DND-41 (cell line): ENCODE data around the gene GHDC.
"Not testable (repeated sequence)": the region's sequence is repeated elsewhere in the genome, so short reads cannot be mapped to it uniquely, and the experiment has no call there.

Experiments used
- ATAC-seq: fragments of 200-7000 bp; cut with Tn5 transposase; 3 replicates; pipeline ENCODE4 v1.9.1; 2021; ENCODE audit warnings: low read depth; ENCODE audit not compliant: insufficient read depth
- DNase-seq: peaks from one replicate; pipeline ENCODE4 v3.0.0-alpha.2; 2020
- H2AFZ ChIP-seq: 2 replicates; pipeline ENCODE4 v1.6.0; 2012; ENCODE audit warnings: low read depth, low read length
- H3K27ac ChIP-seq: 2 replicates; pipeline ENCODE4 v1.5.1; 2012; ENCODE audit warnings: low read length, inconsistent platforms
- H3K27me3 ChIP-seq: fragments of 200-600 bp; sonication (generic); 2 replicates; pipeline ENCODE4 v1.6.0; 2012; ENCODE audit warnings: low read length, mild to moderate bottlenecking, inconsistent platforms; ENCODE audit not compliant: insufficient read depth, poor library complexity
- H3K36me3 ChIP-seq: 2 replicates; pipeline ENCODE4 v1.5.1; 2012; ENCODE audit warnings: low read length, inconsistent platforms; ENCODE audit not compliant: insufficient read depth
- H3K4me1 ChIP-seq: 2 replicates; pipeline ENCODE4 v1.5.1; 2012; ENCODE audit warnings: mild to moderate bottlenecking, low read length; ENCODE audit not compliant: insufficient read depth
- H3K4me2 ChIP-seq: 2 replicates; pipeline ENCODE4 v1.6.0; 2012; ENCODE audit warnings: mild to moderate bottlenecking, moderate library complexity, low read length, inconsistent platforms; ENCODE audit not compliant: insufficient read depth
- H3K4me3 ChIP-seq, 2 experiments: fragments of 200-600 bp in 1 of 2; shearing (Covaris generic) in 1 of 2; 2 replicates each; pipeline ENCODE4 v1.5.1; 2012 to 2016; ENCODE audit warnings: inconsistent platforms in 2 of 2, low read length in 2 of 2, mild to moderate bottlenecking in 2 of 2, low read depth in 1 of 2, moderate library complexity in 1 of 2
- H3K79me2 ChIP-seq: 2 replicates; pipeline ENCODE4 v1.6.0; 2012; ENCODE audit warnings: low read length, inconsistent platforms; ENCODE audit not compliant: insufficient read depth
- H3K9ac ChIP-seq: 2 replicates; pipeline ENCODE4 v1.6.0; 2012; ENCODE audit warnings: low read depth, mild to moderate bottlenecking, inconsistent platforms, low read length, moderate library complexity
- H3K9me3 ChIP-seq: 2 replicates; pipeline ENCODE4 v1.5.1; 2012; ENCODE audit warnings: low read length, moderate library complexity, mild to moderate bottlenecking, inconsistent platforms; ENCODE audit not compliant: insufficient read depth, severe bottlenecking
- H4K20me1 ChIP-seq: 2 replicates; pipeline ENCODE4 v1.6.0; 2012; ENCODE audit warnings: low read length; ENCODE audit not compliant: insufficient read depth
- EZH2 ChIP-seq: IDR thresholded peaks from 3 replicates; pipeline ENCODE4 v1.6.1; 2012; ENCODE audit warnings: borderline replicate concordance, low read depth, mild to moderate bottlenecking, moderate library complexity, low read length, inconsistent platforms; ENCODE audit not compliant: severe bottlenecking
- TF ChIP-seq, protein P1 (sequence below): IDR thresholded peaks from 2 replicates; pipeline ENCODE4 v1.5.1; 2012; ENCODE audit warnings: borderline replicate concordance, low read length, moderate library complexity, mild to moderate bottlenecking; ENCODE audit not compliant: poor library complexity, severe bottlenecking; ENCODE audit errors: extremely low read depth

GHDC gene

DNA sequence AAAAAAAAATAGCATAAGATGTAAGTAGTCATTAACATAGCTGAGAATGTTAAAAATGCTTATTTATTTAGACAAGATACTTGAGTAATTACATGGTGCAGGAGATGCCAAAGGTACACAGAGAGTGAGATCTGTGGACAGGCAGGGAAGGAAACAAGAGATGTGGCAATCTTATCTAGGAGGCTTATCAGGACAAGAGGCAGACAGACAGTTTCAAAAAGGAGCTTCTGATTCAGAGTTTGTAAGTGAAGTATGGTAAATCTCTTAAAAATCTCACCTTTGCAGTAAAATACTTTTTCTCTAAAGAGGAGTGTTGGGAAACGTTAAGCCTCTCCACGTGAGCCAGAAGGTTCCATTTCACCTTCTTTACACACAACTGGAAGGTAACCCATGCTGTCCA lies 19.9 kb upstream of the GHDC start:
- ATAC-seq (no peak), DNase-seq (no peak)
- H3K4me2 ChIP-seq: no peak overlapping the region
- H3K79me2 ChIP-seq: no peaks in the 10 kb centered on the region
- no peaks in the 10 kb centered on the region for H4K20me1 ChIP-seq
- no peaks in the 10 kb centered on the region for H3K27me3 ChIP-seq
- H3K9me3 ChIP-seq: no peaks in the 10 kb centered on the region
- H3K4me1 ChIP-seq: no peaks in the 10 kb centered on the region
- no peak overlapping the region for H3K27ac ChIP-seq
- no peak overlapping the region for H3K4me3 ChIP-seq
- TF ChIP-seq, protein P1, sequence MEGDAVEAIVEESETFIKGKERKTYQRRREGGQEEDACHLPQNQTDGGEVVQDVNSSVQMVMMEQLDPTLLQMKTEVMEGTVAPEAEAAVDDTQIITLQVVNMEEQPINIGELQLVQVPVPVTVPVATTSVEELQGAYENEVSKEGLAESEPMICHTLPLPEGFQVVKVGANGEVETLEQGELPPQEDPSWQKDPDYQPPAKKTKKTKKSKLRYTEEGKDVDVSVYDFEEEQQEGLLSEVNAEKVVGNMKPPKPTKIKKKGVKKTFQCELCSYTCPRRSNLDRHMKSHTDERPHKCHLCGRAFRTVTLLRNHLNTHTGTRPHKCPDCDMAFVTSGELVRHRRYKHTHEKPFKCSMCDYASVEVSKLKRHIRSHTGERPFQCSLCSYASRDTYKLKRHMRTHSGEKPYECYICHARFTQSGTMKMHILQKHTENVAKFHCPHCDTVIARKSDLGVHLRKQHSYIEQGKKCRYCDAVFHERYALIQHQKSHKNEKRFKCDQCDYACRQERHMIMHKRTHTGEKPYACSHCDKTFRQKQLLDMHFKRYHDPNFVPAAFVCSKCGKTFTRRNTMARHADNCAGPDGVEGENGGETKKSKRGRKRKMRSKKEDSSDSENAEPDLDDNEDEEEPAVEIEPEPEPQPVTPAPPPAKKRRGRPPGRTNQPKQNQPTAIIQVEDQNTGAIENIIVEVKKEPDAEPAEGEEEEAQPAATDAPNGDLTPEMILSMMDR: no peak
- no peak for TF ChIP-seq EZH2
- H3K36me3 ChIP-seq: peaks cover 71% of the 10 kb centered on the region
- no peak overlapping the region for H3K9ac ChIP-seq
- no peak overlapping the region for H2AFZ ChIP-seq

DNA sequence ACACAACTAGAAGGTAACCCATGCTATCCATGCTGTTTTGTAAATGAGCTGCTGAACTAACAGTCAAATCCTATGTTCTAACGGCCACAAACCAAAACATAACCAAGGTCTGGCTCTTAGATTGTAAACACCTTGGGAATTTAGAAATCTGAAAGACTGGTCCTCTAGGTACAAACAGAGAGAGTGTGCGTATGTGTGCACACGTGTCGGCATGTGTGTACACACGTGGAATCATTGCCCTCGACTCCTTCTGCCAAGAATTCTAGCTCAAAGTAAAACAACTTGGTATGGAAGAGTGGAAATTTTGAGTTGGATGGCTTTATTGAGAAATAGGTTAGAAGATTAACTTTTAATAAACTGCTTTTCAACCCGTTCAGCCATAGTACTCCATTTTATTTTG lies 18.1 kb upstream of the GHDC start:
- TF ChIP-seq, protein P1: no peak
- no peak for TF ChIP-seq EZH2

DNA sequence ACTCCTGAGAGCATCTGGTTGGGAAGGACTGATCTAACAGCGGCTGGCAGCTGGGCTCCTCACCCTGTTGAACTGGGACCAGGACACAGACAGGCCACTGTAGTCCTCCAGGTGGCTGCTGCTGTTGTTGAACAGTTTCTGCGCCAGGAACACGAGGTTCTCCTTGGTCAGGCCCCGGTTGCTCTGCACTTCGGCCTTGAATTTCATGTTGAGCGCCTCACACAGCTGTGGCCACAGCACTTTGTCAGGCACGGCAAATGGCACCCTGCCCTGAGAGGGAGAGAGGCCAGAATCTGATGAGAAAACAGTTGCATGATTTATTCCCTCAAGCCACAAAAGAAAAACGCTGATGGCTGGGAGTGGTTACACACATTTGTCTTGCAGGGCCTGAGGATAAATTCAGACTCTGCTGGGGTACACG lies 17.6 kb upstream of the GHDC start:
- H3K27ac ChIP-seq, H3K9me3 ChIP-seq, H3K4me3 ChIP-seq, H3K9ac ChIP-seq, H3K4me2 ChIP-seq, H3K27me3 ChIP-seq, H3K4me1 ChIP-seq, ATAC-seq, H2AFZ ChIP-seq, DNase-seq, H3K79me2 ChIP-seq, H4K20me1 ChIP-seq: not testable (repeated sequence)
- H3K36me3 ChIP-seq: peaks cover 77% of the 10 kb centered on the region

More for the DNA sequence above, 18.1 kb upstream of the GHDC start:
- no peaks in the 10 kb centered on the region for H3K27me3 ChIP-seq
- H3K9me3 ChIP-seq: no peaks in the 10 kb centered on the region
- H3K9ac ChIP-seq: no peak overlapping the region
- no peak overlapping the region for H3K4me3 ChIP-seq
- H3K4me2 ChIP-seq: no peak overlapping the region
- no peaks in the 10 kb centered on the region for H4K20me1 ChIP-seq
- H3K79me2 ChIP-seq: no peaks in the 10 kb centered on the region
- H3K4me1 ChIP-seq: no peaks in the 10 kb centered on the region
- H3K36me3 ChIP-seq: peaks cover 77% of the 10 kb centered on the region
- H3K27ac ChIP-seq: no peak overlapping the region
- no peak overlapping the region for H2AFZ ChIP-seq
- DNase-seq (no peak), ATAC-seq (no peak)

DNA sequence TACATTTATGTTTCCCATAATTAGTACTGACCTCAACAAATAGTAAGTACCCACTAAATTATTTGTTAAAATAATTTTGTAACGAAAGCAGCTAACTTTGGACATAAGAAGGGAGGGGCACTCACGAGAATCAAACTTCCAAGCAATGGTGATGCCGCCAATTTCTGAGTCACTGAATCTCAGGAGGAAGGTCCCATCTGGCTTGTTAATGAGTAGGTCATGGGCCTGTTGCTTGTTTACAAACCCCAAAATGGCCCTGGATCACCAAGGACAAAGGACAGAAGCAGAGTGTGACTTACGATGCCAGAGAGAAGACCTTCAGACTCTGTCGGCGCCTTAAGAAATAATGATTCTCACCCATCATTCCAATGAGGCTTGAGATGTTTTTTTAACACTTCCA lies 15.8 kb upstream of the GHDC start:
- Histone ChIP-seq H3K4me3 (no peak overlapping the region), H2AFZ (no peak overlapping the region), H3K4me2 (no peak overlapping the region), H3K4me1 (no peaks in the 10 kb centered on the region), H3K27ac (no peak overlapping the region), H4K20me1 (no peaks in the 10 kb centered on the region), H3K9ac (no peak overlapping the region), H3K79me2 (no peaks in the 10 kb centered on the region), H3K27me3 (no peaks in the 10 kb centered on the region), H3K9me3 (no peaks in the 10 kb centered on the region), H3K36me3 (peaks cover 78% of the 10 kb centered on the region)
- TF ChIP-seq, protein P1: no peak
- no peak for TF ChIP-seq EZH2
- no peak for ATAC-seq
- DNase-seq: no peak

DNA sequence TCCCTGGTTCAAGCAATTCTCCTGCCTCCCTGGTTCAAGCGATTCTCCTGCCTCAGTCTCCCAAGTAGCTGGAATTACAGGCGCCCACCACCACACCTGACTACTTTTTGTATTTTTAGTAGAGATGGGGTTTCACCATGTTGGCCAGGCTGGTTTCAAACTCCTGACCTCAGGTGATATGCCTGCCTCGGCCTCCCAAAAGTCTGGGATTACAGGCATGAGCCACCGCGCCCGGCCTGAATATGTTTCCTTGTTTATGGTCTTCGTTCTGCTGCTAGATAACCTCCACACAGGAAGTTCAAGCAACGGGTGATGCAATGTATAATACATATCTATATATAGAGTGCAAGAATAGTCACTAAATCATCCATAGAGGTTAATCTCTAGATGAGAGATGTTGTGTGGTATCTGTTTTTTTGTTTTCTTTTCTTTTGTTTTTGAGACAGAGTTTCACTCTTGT lies 11.9 kb upstream of the GHDC start:
- peaks cover 80% of the 10 kb centered on the region for H3K36me3 ChIP-seq
- not testable (repeated sequence) for H3K4me3 ChIP-seq, H3K27me3 ChIP-seq, H3K4me1 ChIP-seq, ATAC-seq, H3K79me2 ChIP-seq, H4K20me1 ChIP-seq, H3K9me3 ChIP-seq, H3K4me2 ChIP-seq, H3K9ac ChIP-seq, H2AFZ ChIP-seq, H3K27ac ChIP-seq, DNase-seq
